ELF-1 (cell line): ENCODE measurements around the gene SLC1A7.

ENCODE experiments used
- DNase-seq: peaks from one replicate; pipeline ENCODE4 v3.0.0-alpha.2; 2016; ENCODE audit warnings: low read depth, low spot score

Gene SLC1A7

GRCh38 chr1:53076721-53077598, 65.5 kb downstream of the SLC1A7 start:
- no peak for DNase-seq

DNA sequence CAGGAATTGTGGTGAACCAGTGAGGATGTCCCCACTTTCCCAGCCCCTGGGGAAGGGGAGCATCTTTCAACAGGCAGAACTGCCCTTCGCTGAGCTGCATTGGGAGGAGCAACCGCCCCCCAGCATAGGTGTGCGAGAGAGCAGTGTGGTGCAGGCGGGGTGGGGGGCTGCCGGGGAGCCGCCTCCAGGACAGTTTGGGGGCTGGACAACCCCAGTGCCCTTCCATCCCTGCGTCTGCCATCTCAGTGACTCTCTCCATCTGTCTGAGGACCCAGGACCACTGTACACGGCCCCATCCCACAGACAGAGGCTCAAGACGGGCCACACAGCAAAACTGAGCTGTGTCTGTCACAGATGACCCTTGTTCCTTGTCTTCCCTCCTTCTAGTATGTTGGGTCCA, 66.3 kb downstream of the SLC1A7 start:
- DNase-seq: no peak

- no peak for DNase-seq
Measured at GRCh38 chr1:53075761-53076163, 66.7 kb downstream of the SLC1A7 start.

DNA sequence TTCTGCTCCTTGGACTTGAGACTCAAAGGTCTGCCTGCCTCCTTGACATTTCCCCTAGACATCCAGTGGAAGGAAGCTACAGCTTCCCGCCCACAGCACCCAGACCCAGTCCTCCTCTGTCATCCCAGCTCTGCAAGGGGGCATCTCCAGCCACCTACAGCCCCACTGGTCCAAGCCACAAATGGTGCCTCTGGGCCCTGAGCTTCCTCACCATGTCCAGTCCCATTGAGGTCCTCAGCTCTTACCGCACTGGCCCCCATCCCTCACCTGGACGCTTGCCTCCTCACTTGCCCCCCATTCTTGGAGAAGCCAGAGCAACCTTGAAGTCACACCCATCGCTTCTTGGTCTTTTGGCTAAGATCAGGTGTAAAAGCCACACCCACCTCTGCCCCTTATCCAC, 67.2 kb downstream of the SLC1A7 start:
- DNase-seq: no peak

DNA sequence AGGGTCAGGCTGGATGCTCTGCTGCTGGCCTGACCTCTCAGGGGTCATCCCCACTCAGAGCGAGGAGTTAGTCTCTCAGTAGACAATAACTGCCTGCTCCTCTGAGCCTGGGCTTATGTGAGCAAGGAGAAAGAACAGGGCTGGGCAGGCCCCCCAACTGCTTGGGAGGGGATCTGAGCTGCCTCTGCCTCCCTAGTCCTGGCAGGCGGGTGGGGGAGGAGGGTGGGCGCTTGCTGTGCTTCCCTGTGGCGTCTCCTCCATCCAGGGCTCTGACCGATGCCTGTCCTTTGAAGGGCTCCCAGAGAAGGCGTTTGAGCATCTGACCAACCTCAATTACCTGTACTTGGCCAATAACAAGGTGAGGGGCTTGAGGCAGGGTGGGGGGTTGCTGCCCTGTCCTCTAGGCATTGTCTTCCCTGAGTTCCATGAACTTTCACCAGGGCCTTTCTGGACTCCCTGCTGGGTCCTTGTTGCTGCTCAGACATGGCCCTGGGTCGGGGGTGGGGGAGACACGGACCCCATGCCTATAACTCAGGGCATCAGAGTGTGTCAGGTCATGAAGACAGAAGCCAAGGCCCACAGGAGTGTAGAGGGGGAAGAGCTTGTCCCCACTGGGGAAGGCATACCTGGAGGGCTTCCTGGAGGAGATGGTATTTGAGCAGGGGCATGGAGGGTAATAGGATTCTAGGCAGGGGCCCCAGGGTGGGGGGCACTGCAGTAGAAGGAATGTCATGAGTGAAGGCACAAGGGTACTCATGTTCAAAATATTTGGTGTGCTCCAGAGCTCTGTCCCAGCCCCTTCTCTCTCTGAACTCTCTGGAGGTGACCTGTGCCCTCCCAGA, 67.9 kb downstream of the SLC1A7 start:
- no peak for DNase-seq

DNA sequence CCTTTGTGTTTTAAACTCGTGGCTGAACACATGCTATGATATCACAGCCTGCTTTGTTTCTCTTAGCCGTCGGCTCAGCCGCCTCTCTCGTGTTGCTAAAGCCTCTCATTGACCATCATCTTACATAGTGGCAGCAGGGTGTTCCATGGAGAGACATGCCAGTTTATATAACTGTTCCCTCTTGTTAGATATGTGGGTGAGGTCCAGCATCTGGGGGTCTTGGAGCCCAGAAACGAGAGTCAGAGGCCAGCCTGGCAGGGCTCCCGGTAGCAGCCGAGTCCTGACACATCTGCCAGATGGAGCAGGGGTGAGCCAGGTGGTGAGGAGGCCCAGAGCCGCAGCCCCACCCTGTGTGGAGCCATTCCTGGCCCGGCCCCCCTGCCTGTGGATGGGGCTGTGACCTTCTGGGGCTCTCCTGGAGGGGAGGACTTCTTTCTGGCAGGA, 68.5 kb downstream of the SLC1A7 start:
- no peak for DNase-seq

DNA sequence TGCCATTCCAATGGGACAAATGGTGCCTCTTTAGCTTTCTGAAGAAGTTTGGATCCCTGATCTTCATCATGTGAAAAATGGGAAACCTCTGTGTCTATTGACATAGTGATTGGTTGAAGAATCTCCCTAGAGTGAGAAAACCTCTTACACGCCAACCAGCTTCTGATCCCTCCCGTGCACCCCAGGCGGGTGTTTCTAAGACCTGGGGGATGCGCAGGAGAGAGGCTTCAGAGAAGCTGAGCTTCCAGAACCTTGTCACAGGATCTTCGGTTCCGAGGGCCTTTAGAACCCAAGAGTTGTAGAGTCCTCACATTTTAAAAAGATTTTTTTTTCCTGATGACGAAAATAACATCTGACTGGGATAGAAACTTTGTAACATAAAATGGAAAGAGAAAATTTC, 69.2 kb downstream of the SLC1A7 start:
- no peak for DNase-seq

GRCh38 chr1:53071915-53072314, 70.5 kb downstream of the SLC1A7 start:
- DNase-seq: no peak

- DNase-seq: no peak
Measured at GRCh38 chr1:53071167-53071865, 71.1 kb downstream of the SLC1A7 start.

- no peak for DNase-seq
Measured at GRCh38 chr1:53070621-53071020, 71.8 kb downstream of the SLC1A7 start.

DNA sequence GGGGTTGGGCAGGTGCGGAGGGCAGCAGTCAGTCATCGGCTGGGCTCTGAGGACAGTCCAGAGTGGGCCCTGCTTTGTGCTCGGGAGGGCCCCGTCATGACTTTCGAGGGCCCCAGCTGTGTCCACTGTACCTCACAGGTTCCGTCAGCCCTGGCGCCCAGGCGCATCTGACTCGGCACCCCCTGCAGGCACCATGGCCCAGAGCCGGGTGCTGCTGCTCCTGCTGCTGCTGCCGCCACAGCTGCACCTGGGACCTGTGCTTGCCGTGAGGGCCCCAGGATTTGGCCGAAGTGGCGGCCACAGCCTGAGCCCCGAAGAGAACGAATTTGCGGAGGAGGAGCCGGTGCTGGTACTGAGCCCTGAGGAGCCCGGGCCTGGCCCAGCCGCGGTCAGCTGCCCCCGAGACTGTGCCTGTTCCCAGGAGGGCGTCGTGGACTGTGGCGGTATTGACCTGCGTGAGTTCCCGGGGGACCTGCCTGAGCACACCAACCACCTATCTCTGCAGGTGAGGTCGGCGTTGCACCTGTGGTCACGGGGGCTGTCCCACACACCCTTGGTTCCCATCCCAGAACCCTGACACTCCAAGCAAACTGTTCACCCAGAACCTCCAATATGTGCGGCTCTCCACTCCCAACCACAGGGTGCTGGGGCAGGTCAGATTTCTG, 72.6 kb downstream of the SLC1A7 start:
- DNase-seq: no peak

DNA sequence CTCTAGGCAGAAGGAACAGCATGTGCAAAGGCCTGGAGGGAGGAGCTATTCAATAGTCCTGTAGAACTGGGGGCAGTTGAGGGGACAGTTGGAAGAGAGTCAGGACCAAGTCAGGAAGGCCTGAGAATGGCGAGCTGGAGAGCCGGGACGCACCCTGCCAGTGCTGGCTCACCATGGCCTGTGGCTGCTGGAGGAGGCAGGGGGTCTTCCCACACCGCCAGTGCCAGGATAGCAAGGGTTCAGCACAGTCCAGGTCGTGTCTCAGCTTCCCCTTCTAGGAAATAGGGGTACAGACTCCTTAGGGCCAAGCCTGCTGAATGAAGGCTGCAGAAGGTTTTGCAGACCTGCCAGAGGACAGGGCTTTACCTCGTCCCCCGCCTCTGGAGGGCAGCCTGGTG, 73.2 kb downstream of the SLC1A7 start:
- DNase-seq: no peak

GRCh38 chr1:53068314-53069099, 73.9 kb downstream of the SLC1A7 start:
- no peak for DNase-seq

DNA sequence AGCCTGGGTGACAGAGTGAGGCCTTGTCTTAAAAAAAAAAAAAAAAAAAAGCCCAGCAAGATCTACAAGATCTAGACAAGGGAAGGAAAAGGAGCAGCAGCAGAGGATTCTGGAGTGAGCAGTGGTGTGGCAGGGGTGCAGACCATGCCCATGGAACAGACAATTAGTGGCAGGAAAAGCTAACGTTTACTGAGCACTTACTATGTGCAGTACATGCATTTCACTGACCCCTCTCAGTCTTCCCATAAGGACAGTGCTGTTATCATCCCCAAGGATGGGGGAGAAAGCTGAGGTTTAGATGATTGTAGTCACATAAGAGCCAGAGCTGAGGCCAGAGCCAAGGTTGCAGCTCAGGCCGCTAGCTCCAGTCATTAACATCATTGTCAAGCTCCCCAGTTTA, 74.6 kb downstream of the SLC1A7 start:
- DNase-seq: no peak

DNA sequence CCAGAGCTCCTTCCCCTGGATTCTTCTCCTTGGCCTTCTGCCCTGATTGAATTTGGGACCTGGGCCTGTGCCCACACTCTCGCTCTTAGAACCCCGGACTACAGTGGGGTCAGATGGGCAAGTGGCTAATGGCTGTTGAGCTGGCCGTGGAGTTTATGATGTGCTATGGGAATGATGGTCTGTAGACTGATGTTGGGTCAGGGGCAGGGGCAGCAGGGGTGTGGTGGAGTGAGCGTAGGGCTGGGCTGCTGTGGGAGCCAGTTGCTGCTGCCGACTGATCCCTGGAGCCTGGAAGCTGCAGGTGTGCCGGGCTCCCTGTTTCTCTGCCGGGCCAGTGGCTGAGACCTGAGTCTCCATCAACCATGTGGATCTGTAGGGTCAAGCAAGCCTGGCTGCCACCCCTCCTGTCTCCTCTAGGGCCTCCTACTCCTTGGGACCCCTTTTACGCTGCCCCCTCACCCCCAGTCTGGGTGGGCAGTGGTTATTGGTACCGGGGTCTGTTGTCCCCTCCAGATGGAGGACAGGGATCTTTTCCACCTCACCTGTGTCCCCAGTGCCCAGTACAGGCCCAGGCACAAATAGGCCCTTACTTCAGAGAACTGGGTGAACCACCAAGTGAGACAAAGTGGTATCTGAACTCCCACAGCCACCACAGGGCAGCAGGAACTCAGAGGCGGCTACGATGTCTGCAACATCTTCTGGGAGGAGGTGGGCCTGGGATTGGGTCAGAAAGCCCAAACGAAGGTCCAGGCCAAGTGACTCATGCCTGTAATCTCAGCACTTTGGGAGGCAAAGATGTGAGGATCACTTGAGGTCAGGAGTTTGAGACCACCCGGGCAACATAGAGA, 75.3 kb downstream of the SLC1A7 start:
- DNase-seq: no peak

GRCh38 chr1:53066488-53066887, 76.0 kb downstream of the SLC1A7 start:
- no peak for DNase-seq

- no peak for DNase-seq
Measured at GRCh38 chr1:53065391-53065790, 77.0 kb downstream of the SLC1A7 start.

DNA sequence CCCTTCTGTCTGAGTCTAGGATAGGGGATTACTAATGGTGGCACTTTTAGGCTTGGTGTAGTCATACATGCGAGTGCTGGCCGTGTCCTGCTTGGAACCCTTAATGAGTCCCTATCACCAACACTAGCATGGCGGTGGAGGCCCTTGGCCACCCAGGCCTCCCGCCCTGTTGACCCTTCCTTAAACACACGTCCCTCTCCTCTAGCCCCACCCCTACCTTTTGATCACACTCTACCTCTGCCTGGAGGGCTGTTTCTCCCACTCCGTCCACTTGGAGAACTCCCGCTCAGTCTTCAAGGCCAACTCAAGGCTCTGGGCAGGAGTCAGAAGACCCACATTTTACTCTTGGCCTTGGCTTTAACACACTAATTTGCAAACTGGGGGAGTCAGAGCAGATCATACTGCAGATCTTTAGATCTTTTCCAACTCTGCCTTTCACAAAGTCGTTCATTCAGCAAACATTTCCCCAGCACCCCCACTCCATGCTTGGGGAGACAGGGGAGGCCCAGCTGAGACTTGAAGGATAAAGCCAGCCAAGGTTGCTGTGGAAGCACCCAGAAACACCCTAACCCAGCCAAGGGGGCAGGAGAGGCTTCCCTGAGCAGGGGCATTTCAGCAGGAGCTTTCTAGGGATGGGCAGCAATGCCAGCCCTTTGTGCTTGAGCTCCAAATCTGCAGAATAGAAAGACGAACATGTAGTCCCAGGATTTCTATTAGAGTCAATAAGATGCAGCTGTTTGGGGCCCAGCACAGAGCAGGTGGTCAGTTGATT, 78.5 kb downstream of the SLC1A7 start:
- DNase-seq: no peak
